Testis (tissue), 2 donors: Measurements from ENCODE around the gene ORM1.

Experiments used
- POLR2A ChIP-seq: fragments of 450-650 bp; IDR thresholded peaks from one replicate; pipeline ENCODE4 v1.6.1; 2017; ENCODE audit warnings: antibody characterized with exemption, mild to moderate bottlenecking, moderate library complexity
- TF ChIP-seq, protein P1 (sequence below), 3 experiments: fragments of 450-650 bp in 2 of 3; fragments of 200-600 bp in 1 of 3; sonication (generic) in 1 of 3; IDR thresholded peaks; one replicate each; pipeline ENCODE4 v1.5.1; 2016 to 2019; ENCODE audit warnings: antibody characterized with exemption in 3 of 3, mild to moderate bottlenecking in 2 of 3, moderate library complexity in 1 of 3

DNA sequence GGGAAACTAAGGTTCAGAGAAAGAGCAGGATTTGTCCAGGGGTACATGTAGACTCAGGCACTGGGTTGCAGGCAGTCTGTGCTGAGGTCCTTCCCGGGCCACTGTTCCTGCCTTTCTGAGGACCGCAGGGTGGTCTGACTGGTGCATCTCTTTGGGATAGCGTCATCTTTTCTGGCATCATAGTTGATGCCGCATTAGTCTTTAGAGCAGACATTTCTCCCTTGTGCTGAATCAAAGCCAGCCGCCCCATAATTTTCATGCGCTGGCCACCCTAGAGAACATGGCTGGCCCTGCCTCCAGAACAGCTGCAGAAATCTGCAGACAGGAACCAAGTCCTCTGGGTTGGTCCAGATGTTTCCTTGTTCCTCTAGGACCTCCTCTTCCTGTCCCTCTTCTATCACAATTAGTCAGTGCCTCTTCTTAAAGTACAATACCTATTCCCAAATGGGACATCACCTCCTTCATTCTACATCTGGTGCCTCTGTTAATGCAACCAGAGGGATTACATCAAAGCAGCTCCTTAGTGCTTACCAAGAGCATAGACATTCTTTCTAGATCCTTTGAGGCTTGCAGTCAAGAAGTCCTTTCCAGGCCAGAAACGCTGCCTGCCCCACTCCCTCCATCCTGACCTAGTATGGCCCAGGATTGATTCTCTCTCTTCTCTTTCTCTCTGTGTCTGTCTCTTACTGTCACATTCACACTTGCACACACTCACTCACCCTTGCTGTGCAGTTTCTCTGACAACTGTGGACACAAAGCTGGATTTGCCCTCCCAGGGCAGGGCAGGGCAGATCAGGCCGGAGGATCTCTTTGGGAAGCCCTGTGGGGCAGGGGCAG, 42.0 kb upstream of the ORM1 start:
- TF ChIP-seq, protein P1, sequence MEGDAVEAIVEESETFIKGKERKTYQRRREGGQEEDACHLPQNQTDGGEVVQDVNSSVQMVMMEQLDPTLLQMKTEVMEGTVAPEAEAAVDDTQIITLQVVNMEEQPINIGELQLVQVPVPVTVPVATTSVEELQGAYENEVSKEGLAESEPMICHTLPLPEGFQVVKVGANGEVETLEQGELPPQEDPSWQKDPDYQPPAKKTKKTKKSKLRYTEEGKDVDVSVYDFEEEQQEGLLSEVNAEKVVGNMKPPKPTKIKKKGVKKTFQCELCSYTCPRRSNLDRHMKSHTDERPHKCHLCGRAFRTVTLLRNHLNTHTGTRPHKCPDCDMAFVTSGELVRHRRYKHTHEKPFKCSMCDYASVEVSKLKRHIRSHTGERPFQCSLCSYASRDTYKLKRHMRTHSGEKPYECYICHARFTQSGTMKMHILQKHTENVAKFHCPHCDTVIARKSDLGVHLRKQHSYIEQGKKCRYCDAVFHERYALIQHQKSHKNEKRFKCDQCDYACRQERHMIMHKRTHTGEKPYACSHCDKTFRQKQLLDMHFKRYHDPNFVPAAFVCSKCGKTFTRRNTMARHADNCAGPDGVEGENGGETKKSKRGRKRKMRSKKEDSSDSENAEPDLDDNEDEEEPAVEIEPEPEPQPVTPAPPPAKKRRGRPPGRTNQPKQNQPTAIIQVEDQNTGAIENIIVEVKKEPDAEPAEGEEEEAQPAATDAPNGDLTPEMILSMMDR (IDR thresholded peaks at IDR 0.05), result no peak
- no peak for TF ChIP-seq POLR2A
